GM06990 (cell line): ENCODE data around the gene CITED4.

Experiments used
- DNase-seq: peaks from one replicate; pipeline ENCODE4 v3.0.0-alpha.2; 2011; ENCODE audit not compliant: insufficient read length; ENCODE audit errors: extremely low read depth
- H3K27me3 ChIP-seq: replicated peaks from 2 replicates; pipeline ENCODE4 v1.6.0; 2011; ENCODE audit warnings: low read length; ENCODE audit not compliant: control insufficient read depth, insufficient read depth
- H3K36me3 ChIP-seq: 2 replicates; pipeline ENCODE4 v1.5.1; 2011; ENCODE audit warnings: low read length; ENCODE audit not compliant: control insufficient read depth, insufficient read depth
- H3K4me3 ChIP-seq: replicated peaks from 2 replicates; pipeline ENCODE4 v1.5.1; 2011; ENCODE audit warnings: low read depth, mild to moderate bottlenecking, control low read depth, low read length
- CTCF ChIP-seq: IDR thresholded peaks from 2 replicates; pipeline ENCODE4 v1.5.1; 2011; ENCODE audit warnings: low read length, control low read depth, mild to moderate bottlenecking, inconsistent platforms; ENCODE audit not compliant: insufficient read depth, poor library complexity, severe bottlenecking

CITED4 gene

GRCh38 chr1:40906781-40907400, 44.7 kb upstream of the CITED4 start:
- H3K36me3 ChIP-seq = no peaks in the 10 kb centered on the region
- no peak for TF ChIP-seq CTCF
- DNase-seq = no peak
- no peaks in the 10 kb centered on the region for H3K27me3 ChIP-seq
- H3K4me3 ChIP-seq = no peak overlapping the region

GRCh38 chr1:40905061-40905460, 42.9 kb upstream of the CITED4 start:
- Histone ChIP-seq H3K36me3 (no peaks in the 10 kb centered on the region), H3K4me3 (no peak overlapping the region), H3K27me3 (no peaks in the 10 kb centered on the region)
- no peak for TF ChIP-seq CTCF
- DNase-seq = no peak

- Histone ChIP-seq H3K4me3 (no peak overlapping the region), H3K27me3 (no peaks in the 10 kb centered on the region), H3K36me3 (no peaks in the 10 kb centered on the region)
- no peak for TF ChIP-seq CTCF
- no peak for DNase-seq
These were observed 40.9 kb upstream of the CITED4 start for GRCh38 chr1:40903106-40903505.

GRCh38 chr1:40901886-40902852, 40.0 kb upstream of the CITED4 start:
- H3K36me3 ChIP-seq = no peaks in the 10 kb centered on the region
- no peak for DNase-seq

GRCh38 chr1:40899230-40899870, 37.2 kb upstream of the CITED4 start:
- no peak overlapping the region for H3K4me3 ChIP-seq
- no peak for TF ChIP-seq CTCF
- no peak for DNase-seq
- no peaks in the 10 kb centered on the region for H3K27me3 ChIP-seq
- no peaks in the 10 kb centered on the region for H3K36me3 ChIP-seq

More at GRCh38 chr1:40901886-40902852, 40.0 kb upstream of the CITED4 start:
- TF ChIP-seq CTCF = no peak
- H3K27me3 ChIP-seq = no peaks in the 10 kb centered on the region
- no peak overlapping the region for H3K4me3 ChIP-seq
